GM12891 (cell line): ENCODE measurements around the gene PRDX5.

Source experiments
- PAX5 ChIP-seq: IDR thresholded peaks from 2 replicates; pipeline ENCODE4 v1.6.1; 2011; ENCODE audit warnings: low read length, moderate library complexity, mild to moderate bottlenecking; ENCODE audit not compliant: insufficient read depth, severe bottlenecking
- POLR2A ChIP-seq: IDR thresholded peaks from 2 replicates; pipeline ENCODE4 v1.6.1; 2011; ENCODE audit warnings: low read depth, low read length, control low read depth
- POLR2AphosphoS5 ChIP-seq: IDR thresholded peaks from 2 replicates; pipeline ENCODE4 v1.6.1; 2011; ENCODE audit warnings: low read depth, low read length, control low read depth
- SPI1 ChIP-seq: IDR thresholded peaks from 2 replicates; pipeline ENCODE4 v1.6.1; 2011; ENCODE audit warnings: low read depth, low read length, control low read depth
- TAF1 ChIP-seq: IDR thresholded peaks from 2 replicates; pipeline ENCODE4 v1.6.1; 2011; ENCODE audit warnings: low read depth, low read length, control low read depth

DNA sequence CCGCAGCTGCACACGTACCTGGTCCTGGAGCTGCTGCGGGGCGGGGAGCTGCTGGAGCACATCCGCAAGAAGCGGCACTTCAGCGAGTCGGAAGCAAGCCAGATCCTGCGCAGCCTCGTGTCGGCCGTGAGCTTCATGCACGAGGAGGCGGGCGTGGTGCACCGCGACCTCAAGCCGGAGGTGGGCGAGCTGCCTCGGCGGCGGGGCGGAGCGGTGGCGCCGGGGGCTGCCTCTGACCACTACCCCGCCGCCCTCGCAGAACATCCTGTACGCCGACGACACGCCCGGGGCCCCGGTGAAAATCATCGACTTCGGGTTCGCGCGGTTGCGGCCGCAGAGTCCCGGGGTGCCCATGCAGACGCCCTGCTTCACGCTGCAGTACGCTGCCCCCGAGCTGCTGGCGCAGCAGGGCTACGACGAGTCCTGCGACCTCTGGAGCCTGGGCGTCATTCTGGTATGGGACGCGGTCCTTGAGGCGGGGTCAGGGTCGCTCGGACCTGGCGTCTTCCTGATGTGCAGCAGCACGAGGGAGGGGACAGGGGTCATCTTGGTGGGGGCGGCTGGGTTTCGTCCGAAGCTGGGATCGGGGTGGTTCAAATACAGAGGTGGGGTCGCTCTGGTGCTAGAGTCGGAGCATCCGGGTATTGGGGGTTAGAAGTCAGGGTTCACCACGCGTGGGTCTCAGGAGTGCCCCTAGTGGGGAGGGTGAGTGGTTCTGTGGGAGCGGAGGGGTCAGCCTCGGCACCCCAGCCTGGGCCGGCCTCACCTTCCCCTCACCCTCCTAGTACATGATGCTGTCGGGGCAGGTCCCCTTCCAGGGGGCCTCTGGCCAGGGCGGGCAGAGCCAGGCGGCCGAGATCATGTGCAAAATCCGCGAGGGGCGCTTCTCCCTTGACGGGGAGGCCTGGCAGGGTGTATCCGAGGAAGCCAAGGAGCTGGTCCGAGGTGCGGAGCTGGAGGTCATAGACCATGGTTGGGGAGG lies 51.8 kb downstream of the PRDX5 start:
- TF ChIP-seq POLR2A (no peak), TAF1 (no peak), POLR2AphosphoS5 (no peak), SPI1 (no peak), PAX5 (no peak)
